NCI-H2196 (cell line): ENCODE data around the gene NXF2.
"Not testable (repeated sequence)": the region's sequence is repeated elsewhere in the genome, so short reads cannot be mapped to it uniquely, and the experiment has no call there.

Experiments used
- DNase-seq: peaks from one replicate; lab custom pipeline; 2025; ENCODE audit not compliant: unreplicated experiment; lab: John Stamatoyannopoulos, UW

The NXF2 gene, protein sequence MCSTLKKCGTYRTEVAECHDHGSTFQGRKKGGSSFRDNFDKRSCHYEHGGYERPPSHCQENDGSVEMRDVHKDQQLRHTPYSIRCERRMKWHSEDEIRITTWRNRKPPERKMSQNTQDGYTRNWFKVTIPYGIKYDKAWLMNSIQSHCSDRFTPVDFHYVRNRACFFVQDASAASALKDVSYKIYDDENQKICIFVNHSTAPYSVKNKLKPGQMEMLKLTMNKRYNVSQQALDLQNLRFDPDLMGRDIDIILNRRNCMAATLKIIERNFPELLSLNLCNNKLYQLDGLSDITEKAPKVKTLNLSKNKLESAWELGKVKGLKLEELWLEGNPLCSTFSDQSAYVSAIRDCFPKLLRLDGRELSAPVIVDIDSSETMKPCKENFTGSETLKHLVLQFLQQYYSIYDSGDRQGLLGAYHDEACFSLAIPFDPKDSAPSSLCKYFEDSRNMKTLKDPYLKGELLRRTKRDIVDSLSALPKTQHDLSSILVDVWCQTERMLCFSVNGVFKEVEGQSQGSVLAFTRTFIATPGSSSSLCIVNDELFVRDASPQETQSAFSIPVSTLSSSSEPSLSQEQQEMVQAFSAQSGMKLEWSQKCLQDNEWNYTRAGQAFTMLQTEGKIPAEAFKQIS

DNA sequence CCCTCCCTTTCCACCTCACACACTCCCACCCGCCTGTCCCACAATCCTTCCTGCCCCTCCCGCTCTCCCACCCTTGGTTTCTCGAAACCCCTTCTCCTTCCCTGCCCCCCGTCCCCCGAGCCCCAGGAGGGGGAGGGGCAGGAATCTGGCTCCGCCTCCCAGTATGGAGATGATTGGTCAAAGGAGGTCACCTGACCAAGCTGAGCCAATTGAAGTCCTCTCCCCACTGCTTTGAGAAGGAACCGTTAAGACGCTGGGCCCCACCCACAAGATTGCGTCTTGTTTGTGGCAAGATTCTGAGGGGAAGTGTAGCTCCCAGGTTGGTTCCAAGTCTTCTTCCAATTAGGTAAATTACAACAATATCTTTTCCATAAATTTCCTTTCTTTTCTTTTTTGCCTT lies at the start of gene NXF2:
TSS of gene NXF2 (plus strand) at position 275 of the 400 bp plus-strand sequence. CDS start 59,912 bp downstream, outside the sequence.
- DNase-seq = not testable (repeated sequence)

- DNase-seq = not testable (repeated sequence)
Measured at GRCh38 chrX:102207940-102208339, 39.0 kb upstream of the NXF2 start.

DNA sequence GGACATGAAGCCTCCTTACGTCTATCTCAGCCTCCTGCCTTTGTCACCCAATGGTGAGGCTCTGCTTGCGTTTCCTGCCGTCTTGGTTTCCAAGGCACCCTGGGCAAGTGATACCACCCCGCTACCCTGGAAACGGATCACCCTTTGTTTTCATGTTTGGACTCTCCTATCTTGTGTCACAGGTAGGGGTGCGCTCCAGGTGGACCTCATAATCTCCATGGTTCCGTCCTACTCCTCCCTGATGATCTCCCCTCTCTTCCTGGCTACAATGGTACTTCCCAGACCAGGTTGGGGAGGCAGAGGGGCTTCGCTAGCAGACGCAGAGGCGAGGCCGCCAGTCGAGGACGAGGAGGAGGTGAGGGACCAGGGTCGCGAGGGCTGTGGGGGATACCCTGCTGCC lies 32.0 kb upstream of the NXF2 start, which contains the start of gene TCP11X1:
TSS of gene TCP11X1 (plus strand) at position 316 of the 400 bp plus-strand sequence.
- not testable (repeated sequence) for DNase-seq

- DNase-seq = not testable (repeated sequence)
Measured at GRCh38 chrX:102216497-102216896, 30.5 kb upstream of the NXF2 start.

GRCh38 chrX:102235678-102236077 lies 11.3 kb upstream of the NXF2 start:
- not testable (repeated sequence) for DNase-seq

GRCh38 chrX:102240265-102240664 lies 6.7 kb upstream of the NXF2 start:
- not testable (repeated sequence) for DNase-seq

- not testable (repeated sequence) for DNase-seq
Measured at GRCh38 chrX:102272231-102272630, 25.3 kb downstream of the NXF2 start.

GRCh38 chrX:102338162-102338561 lies 91.2 kb downstream of the NXF2 start:
- DNase-seq = no peak

DNA sequence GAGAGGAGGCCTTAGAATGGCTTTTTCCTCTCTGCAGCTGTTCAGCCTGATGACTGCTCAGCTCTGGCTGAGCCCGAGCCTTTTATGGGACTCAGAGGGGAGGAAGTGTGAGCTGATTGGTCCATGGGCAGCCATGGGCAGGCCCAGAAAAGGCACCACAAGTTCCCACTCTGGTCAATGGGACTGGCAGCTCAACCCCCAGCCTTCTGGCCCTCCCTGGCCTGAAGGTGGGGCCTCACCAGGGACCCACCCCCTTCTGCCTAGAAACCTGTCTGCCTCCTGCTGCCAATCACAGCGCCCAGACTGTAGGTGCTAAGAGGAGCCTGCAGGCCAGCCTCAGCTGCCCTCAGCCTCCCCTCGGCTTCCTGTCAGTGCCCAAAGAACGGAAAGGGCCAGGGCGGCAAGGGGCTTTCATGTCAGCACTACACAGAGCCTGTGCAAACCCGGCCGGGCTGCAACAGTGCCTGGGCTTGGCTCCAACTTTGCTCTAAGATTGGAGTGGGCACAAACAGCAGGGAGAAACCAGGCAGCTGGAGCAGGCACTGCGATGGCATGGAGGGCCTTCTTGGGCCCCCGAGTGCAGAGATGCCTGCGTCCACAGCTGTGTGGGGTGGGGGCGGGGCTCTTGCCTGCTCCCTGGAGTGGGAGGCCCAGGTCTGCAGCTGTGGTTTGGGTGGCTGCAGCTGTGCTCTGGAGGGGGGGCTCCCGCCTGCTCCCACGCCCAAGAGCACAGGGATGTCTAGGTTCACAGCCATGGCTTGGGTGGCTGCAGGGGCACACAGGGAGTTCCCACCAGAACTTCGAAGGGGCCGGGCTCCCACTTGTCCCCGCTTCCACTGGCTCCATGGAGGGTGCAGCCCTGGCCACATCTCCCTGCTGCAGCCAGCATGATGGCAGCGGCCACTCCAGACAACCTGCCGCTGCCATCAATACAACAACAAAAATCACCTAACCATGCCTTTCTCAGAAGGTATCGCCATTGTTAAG lies 92.6 kb downstream of the NXF2 start:
- DNase-seq = no peak

- DNase-seq = no peak
Measured at GRCh38 chrX:102341867-102342266, 94.9 kb downstream of the NXF2 start.

DNA sequence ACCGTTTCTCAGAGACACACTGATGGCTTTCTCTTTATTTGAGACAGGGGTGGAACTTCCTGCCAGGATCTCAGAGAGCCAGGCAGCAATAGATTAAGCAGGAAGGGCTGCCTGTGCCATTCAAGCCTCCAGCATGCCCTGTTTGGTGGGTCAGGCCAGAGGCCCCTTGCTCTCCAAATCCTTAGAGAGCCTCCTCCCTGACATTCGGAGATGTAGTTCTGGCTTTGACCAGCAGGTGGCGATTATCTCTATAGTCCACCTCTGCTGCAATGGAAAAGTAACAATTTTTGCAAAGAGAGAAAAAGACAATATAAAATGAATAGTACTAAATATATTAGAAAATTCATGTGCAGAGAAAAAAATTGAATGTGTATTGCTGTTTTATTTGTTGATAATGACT lies 98.9 kb downstream of the NXF2 start:
- DNase-seq = no peak
